Right hindlimb (tissue), 1 donor: Measurements from ENCODE around the gene STAT4.

ENCODE experiments used
- DNase-seq: peaks from one replicate; pipeline ENCODE4 v3.0.0-alpha.2; 2018

STAT4 gene

DNA sequence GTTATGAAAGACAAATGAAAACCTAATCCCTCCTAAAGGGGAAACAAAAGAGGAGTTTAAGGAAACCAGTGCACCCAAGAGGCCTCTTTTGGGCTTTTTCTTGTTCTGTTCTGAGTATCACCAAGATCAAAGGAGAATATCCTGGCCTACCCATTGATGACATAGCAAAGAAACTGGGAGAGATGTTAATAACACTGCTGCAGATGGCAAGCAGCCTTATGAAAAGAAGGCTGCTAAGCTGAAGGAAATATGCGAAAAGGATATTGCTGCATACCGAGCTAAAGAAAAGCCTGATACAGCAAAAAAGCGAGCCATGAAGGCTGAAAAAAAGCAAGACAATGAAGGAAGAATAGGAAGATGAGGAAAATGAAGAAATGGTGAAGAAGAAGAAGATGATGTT is 23.6 kb upstream of the STAT4 start:
- no peak for DNase-seq

DNA sequence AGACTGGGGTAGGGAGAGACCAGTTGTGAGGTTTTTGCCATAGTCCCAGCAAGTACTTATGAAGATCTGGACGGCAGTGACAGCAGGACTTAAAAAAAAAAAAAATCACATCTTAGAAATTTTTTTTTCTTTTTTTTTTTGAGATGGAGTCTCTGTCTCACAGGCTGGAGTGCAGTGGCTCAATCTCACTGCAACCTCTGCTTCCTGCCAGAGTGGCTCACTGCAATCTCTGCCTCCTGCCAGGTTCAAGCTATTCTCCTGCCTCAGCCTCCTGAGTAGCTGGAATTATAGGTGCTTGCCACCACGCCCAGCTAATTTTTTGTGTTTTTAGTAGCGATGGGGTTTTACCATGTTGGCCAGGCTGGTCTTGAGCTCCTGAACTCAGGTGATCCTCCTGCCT is 22.4 kb upstream of the STAT4 start:
- no peak for DNase-seq

DNA sequence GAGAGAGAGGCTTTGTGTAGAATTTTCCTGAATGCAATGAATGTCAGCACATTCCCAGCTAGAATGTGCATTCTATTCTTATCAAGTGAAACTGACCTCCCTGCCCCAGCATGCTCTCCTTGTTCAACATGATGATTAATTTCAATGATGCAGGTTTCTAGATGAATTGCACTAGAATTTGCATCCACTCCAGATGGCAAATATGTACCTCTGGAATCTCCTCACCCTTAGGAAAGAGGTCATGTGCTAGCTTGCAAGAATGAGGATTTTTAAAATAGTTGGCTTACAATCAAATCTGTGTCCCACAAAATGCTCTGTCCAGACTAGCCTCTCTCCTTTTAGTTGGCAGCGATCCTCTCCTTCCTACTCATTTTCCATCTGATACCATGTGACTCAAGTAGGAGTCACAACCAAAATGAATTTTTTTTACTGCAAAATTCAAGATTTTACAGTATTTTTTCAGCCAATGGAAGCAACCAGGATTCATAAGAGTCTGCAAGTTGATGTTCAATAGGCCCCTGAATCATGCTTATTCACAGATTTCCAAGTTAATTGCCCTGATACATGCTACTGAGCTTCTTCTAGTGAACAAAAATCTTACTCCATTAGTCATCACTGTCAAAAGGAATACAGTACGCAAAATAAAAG is 21.0 kb upstream of the STAT4 start:
- no peak for DNase-seq

GRCh38 chr2:191171286-191171685 is 20.5 kb upstream of the STAT4 start:
- DNase-seq = no peak

- no peak for DNase-seq
Measured at GRCh38 chr2:191170773-191171172, 20.0 kb upstream of the STAT4 start.

DNA sequence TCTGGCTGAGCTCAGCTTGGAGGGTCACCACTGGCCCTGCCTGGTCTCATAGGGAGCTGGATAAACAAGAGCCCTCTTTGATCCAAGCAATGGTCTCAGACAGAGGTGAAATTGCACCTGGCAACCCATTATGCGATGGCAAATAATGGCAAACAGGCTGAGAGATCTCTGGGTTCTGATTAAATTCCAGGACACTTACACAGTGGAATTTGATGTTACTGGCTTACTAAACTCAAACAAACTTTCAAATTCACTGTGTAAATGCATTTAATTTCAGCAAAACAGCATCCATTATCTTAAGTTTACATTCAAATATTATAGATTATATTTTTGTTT is 19.5 kb upstream of the STAT4 start:
- DNase-seq = no peak

- no peak for DNase-seq
Measured at GRCh38 chr2:191169456-191170300, 18.9 kb upstream of the STAT4 start.

DNA sequence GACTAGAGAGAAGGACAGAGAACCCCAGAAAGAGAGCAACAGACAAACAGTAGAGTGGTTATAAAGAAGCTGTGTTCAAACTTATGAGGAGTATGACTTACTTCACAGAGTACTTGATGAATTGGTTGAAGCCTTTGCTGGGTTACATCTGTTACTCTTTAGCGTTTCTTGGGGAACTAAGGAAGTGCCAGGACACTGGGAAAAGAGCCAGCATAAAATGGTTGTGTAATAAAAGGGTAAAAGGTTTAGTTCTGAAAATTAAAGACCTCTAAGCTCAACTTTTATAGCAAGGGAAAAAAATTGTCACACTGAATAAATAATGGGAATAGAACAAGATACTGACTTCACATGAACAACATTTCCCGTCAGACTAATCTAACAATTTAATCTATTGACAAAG is 17.0 kb upstream of the STAT4 start:
- DNase-seq = no peak

- DNase-seq = no peak
Measured at GRCh38 chr2:191166756-191167445, 16.1 kb upstream of the STAT4 start.

DNA sequence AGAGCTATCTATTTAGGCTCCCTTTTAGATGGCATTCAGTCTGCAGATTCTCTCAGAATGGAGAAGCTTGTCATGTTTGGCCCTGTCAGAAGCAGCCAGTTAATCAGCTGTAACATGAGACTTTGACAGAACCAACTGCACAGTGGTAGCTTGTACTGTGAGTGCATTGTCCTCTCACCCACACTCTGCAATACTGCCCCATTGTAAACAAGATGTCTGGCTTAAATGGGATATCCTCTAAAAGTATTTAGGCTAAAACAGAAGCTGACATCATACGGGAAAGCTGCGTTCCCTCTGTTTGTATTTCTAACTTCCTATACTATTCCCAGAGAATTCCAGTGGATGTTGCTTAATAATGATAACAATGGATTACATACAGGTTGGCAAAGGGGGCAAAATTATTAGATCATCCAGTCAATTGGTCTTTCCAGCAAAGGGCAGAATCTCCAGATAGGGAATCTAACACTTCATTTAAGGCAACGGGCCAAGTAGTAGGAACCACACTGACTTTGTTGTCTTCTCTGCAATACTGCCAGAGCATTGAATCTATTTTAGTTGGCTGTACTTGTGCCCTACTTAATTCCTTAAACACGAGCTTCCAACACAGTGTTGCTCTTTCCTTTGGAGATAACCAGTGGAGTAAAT is 15.4 kb upstream of the STAT4 start:
- DNase-seq = no peak

DNA sequence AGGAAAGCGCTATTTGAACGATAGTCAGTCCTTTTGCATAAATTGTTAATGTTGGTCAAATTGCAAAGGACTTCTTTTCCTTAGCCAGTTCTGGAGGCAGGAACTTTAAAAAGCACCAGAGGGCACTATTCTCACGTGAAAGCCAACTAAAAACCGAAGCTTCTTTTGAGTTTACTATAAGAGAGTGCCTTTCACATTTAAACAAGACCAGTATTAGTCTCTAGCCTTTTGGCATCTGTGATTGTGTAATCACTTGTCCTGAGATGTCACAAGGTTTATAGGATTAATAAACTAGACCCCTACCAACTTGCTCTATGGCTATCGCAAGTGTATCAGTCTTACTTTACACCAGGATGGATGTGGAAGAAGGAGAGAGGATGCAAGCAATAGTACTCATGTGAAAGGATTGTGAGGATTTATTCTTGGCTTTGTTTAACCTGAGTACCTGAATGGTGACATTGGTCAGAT is 14.4 kb upstream of the STAT4 start:
- peak; percentile 60 for DNase-seq

- DNase-seq = no peak
Measured at GRCh38 chr2:191158747-191159146, 8.0 kb upstream of the STAT4 start.

- DNase-seq = no peak
Measured at GRCh38 chr2:191158193-191158592, 7.4 kb upstream of the STAT4 start.

- DNase-seq = no peak
Measured at GRCh38 chr2:191155608-191156071, 4.8 kb upstream of the STAT4 start.

DNA sequence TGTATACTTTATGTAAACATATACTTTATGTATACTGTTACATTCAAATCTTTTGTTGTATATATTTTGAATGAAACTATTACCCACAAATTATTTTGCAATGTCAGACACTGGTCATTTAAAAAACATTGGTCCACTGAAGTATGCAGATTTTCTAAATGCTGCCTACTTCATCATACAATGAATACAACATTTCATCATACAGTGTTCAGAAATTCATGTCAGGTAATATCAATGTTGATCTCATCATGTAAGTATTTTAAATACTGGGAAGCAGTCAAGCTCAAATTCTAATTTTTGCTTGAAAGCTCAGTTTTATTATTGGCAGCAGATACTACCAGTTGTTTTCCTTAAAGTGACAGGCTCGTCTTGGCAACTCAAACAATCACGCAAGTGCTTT is 2.9 kb upstream of the STAT4 start:
- DNase-seq = no peak

DNA sequence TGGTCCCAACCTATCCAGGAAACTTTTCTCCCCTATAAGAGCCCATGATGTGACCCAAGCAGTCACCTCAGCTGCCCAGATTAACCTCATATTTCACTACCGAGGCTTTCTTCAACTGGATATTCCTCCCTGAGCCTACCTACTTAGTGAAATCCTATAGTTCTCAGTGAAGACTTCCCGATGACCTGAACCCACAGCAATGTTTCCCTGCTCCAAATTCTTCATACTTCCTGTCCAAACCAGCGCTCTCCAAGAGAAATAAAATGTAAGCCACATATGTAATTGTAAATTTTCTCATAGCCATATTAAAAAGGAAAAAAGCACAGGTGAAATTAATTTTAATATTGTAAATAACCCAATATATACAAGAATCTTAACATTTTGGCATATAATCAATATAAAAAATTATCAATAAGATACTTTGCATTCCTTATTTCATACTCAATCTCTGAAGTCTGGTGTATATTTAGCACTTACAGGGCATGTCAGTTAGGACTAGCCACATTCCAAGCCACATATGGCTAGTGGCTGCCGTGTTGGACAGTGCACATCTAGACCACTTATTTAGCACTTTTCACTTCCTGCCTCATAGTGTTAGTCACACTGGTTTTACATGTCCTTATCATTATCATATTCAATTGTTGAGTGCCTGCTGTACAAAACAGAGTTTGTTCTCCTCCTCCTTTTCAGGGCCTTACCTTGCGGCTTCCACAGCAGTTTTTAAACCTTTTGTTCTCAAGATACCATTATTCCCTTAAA is 1.9 kb upstream of the STAT4 start:
- DNase-seq = no peak

DNA sequence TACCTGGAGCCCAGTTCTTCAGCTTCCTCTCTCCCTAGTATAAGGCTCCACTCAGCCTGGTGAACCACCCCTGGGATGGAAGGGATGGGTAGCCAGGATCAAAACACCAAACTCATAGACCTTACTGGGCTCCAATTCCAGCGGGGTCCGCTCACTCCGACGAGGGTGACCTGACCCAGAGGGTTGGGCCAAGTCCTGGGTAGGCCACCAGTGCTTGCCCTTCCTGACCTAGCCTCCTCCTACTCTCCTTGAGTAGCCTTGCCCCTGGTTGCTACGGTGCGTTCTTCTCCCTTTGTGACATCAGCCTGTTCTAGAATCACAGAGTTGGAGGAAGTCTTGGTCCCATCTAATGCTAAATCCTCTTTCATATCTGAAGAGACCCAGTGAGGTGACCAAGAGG is 537 bp upstream of the STAT4 start:
- no peak for DNase-seq

GRCh38 chr2:191150230-191150599 is 579 bp downstream of the STAT4 start:
- DNase-seq = no peak

DNA sequence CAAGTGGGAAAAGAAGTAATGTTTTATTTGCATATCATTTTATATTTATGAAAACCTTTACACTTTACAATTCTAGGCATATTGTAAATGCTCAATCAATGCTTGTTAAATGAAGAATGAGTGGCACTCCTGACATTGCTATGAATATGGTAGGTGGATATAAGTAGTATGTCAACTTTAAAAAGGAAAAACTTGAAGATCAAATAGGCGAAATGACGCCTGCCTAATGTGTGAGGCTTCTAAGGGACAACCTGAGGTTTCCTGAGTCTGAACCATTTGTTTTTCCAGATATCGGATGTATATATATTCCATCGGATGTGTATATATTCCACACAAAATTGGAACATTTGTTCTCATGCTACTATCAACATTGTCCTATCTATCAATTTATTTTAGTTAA is 1.4 kb downstream of the STAT4 start:
- DNase-seq = no peak

DNA sequence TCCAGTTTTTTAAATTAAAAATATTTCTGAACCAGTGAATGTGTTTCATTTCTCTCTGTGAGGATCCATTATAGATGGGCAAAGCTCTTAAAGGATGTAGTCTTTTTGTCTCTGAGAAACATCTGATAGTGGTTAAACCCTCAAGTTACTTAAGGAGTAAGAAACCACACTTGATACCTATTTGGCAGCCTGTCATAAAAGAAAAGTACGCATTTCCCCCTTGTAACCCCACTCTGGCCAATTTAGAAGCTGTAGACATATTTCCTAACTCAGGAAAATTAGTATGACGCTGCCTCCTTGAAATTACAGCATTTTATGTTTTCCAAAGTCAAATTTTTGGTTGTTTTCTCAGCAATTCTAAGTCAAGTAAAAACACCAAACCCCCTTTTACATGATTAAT is 2.0 kb downstream of the STAT4 start:
- DNase-seq = no peak

GRCh38 chr2:191148281-191148680 is 2.5 kb downstream of the STAT4 start:
- DNase-seq = no peak

- DNase-seq = no peak
Measured at GRCh38 chr2:191145769-191146471, 4.9 kb downstream of the STAT4 start.
